SK-N-SH (cell line): ENCODE data around the gene SC5D. TPM values are rescaled to one million over a fixed set of nuclear protein-coding genes. Genes with fewer than 3 reads are reported as not detected.

Source experiments
- CTCF ChIA-PET: fragments of 300-600, 350-600 bp; formaldehyde crosslinking; extraction: SDS; loops from one replicate; lab custom pipeline; 2021; lab: Yijun Ruan, JAX
- POLR2A ChIA-PET: fragments of 350-600 bp; sonication (Branson Sonifier 250); formaldehyde crosslinking; extraction: SDS; loops from one replicate; lab custom pipeline; 2020; ENCODE audit warnings: antibody characterized with exemption, inconsistent platforms; lab: Yijun Ruan, JAX
- DNase-seq: peaks from one replicate; pipeline ENCODE4 v3.0.0; 2012
- H2AFZ ChIP-seq: fragments of 200-600 bp; sonication (generic); 2 replicates; pipeline ENCODE4 v1.8.1; 2016; ENCODE audit warnings: antibody characterized with exemption, mild to moderate bottlenecking, low read depth
- H3F3A ChIP-seq: fragments of 200-600 bp; sonication (generic); replicated peaks from 2 replicates; pipeline ENCODE3; 2016; ENCODE audit warnings: antibody characterized with exemption, mild to moderate bottlenecking; ENCODE audit not compliant: insufficient read depth
- H3K27ac ChIP-seq, 2 experiments: fragments of 200-500 bp in 1 of 2; fragments of 200-600 bp in 1 of 2; sonication (Bioruptor generic) in 1 of 2; sonication (generic), shearing (Covaris generic) in 1 of 2; 2 replicates each; pipeline versions ENCODE4 v1.5.1 to v1.6.1; 2014 to 2016; ENCODE audit warnings: low read depth in 2 of 2, inconsistent platforms in 1 of 2, low read length in 1 of 2, mild to moderate bottlenecking in 1 of 2, mixed read lengths in 1 of 2
- H3K27me3 ChIP-seq: fragments of 200-600 bp; sonication (generic), shearing (Covaris generic); 2 replicates; pipeline ENCODE4 v1.6.1; 2016; ENCODE audit warnings: mixed run types; ENCODE audit not compliant: insufficient read depth
- H3K36me3 ChIP-seq, 2 experiments: fragments of 200-500 bp in 1 of 2; fragments of 200-600 bp in 1 of 2; sonication (Bioruptor generic) in 1 of 2; sonication (generic) in 1 of 2; replicated peaks in 1 of 2; 2 replicates each; pipeline versions ENCODE3 to v1.5.1; 2014 to 2016; ENCODE audit warnings: low read length in 1 of 2, mild to moderate bottlenecking in 1 of 2; ENCODE audit not compliant: insufficient read depth in 2 of 2, control insufficient read depth in 1 of 2
- H3K4me1 ChIP-seq, 2 experiments: fragments of 200-500 bp in 1 of 2; fragments of 200-600 bp in 1 of 2; sonication (Bioruptor generic) in 1 of 2; sonication (generic), shearing (Covaris generic) in 1 of 2; 2 replicates each; pipeline versions ENCODE4 v1.5.1 to v1.6.1; 2014 to 2016; ENCODE audit warnings: low read depth in 1 of 2, low read length in 1 of 2, mixed run types in 1 of 2; ENCODE audit not compliant: insufficient read depth in 2 of 2, control insufficient read depth in 1 of 2
- H3K4me2 ChIP-seq: fragments of 200-600 bp; sonication (generic), shearing (Covaris generic); 2 replicates; pipeline ENCODE4 v1.6.1; 2017; ENCODE audit warnings: mixed run types
- H3K4me3 ChIP-seq, 2 experiments: fragments of 200-500 bp in 1 of 2; fragments of 200-600 bp in 1 of 2; sonication (Bioruptor generic) in 1 of 2; sonication (generic), shearing (Covaris generic) in 1 of 2; 2 replicates each; pipeline versions ENCODE4 v1.5.1 to v1.8.1; 2014 to 2016; ENCODE audit warnings: low read depth in 2 of 2, inconsistent platforms in 1 of 2, low read length in 1 of 2, mild to moderate bottlenecking in 1 of 2, mixed read lengths in 1 of 2, moderate library complexity in 1 of 2
- H3K79me2 ChIP-seq: fragments of 200-600 bp; sonication (generic); 2 replicates; pipeline ENCODE4 v1.8.1; 2017; ENCODE audit warnings: mild to moderate bottlenecking; ENCODE audit not compliant: insufficient read depth
- H3K9ac ChIP-seq: fragments of 200-600 bp; sonication (generic); 2 replicates; pipeline ENCODE4 v1.6.1; 2017; ENCODE audit warnings: mixed run types
- H3K9me2 ChIP-seq: fragments of 200-600 bp; sonication (generic); 2 replicates; pipeline ENCODE4 v1.6.1; 2017; ENCODE audit warnings: mixed run types
- H3K9me3 ChIP-seq: fragments of 200-600 bp; sonication (generic); 2 replicates; pipeline ENCODE4 v1.6.1; 2017; ENCODE audit warnings: mixed run types, mild to moderate bottlenecking, moderate library complexity
- H4K20me1 ChIP-seq: fragments of 200-600 bp; sonication (generic); 2 replicates; pipeline ENCODE4 v1.6.1; 2017; ENCODE audit warnings: mild to moderate bottlenecking, mixed run types; ENCODE audit not compliant: insufficient read depth
- CHD2 ChIP-seq: fragments of 150-350 bp; IDR thresholded peaks from 2 replicates; pipeline ENCODE4 v1.6.1; 2018; ENCODE audit warnings: low read length; ENCODE audit not compliant: partially characterized antibody
- EZH2phosphoT487 ChIP-seq: fragments of 200-600 bp; sonication (generic); IDR thresholded peaks from 2 replicates; pipeline ENCODE4 v1.6.1; 2017; ENCODE audit warnings: low read depth, mixed run types, mild to moderate bottlenecking, antibody characterized with exemption, moderate library complexity, borderline replicate concordance
- JUND ChIP-seq: IDR thresholded peaks from 2 replicates; pipeline ENCODE4 v1.4.0; 2012
- MEF2A ChIP-seq: IDR thresholded peaks from 2 replicates; pipeline ENCODE4 v1.4.0; 2012; ENCODE audit warnings: low read depth, borderline replicate concordance
- RAD21 ChIP-seq: IDR thresholded peaks from 2 replicates; pipeline ENCODE4 v1.6.1; 2012; ENCODE audit warnings: mild to moderate bottlenecking, low read length
- RCOR1 ChIP-seq: fragments of 150-350 bp; IDR thresholded peaks from 2 replicates; pipeline ENCODE4 v1.6.1; 2017; ENCODE audit warnings: antibody characterized with exemption, low read length
- RFX5 ChIP-seq: IDR thresholded peaks from 2 replicates; pipeline ENCODE4 v1.6.1; 2012; ENCODE audit warnings: mild to moderate bottlenecking, improper control_type of control experiment, low read length
- TCF12 ChIP-seq: IDR thresholded peaks from 2 replicates; pipeline ENCODE4 v1.4.0; 2012
- TEAD4 ChIP-seq: IDR thresholded peaks from 2 replicates; pipeline ENCODE4 v1.4.0; 2012; ENCODE audit warnings: mild to moderate bottlenecking, borderline replicate concordance; ENCODE audit not compliant: insufficient read depth
- USF1 ChIP-seq: IDR thresholded peaks from 2 replicates; pipeline ENCODE4 v1.4.0; 2012; ENCODE audit warnings: low read depth, borderline replicate concordance
- USF2 ChIP-seq: fragments of 150-350 bp; IDR thresholded peaks from 2 replicates; pipeline ENCODE4 v1.6.1; 2017; ENCODE audit warnings: antibody characterized with exemption, low read length, low read depth, borderline replicate concordance
- YY1 ChIP-seq: IDR thresholded peaks from 2 replicates; pipeline ENCODE4 v1.4.0; 2012; ENCODE audit warnings: low read depth, mild to moderate bottlenecking
- WGBS: methylation state at CpG from one replicate; pipeline ENCODE4 v1.1.6; 2017; ENCODE audit warnings: low lambda C conversion rate; 5-methylcytosine and 5-hydroxymethylcytosine counted together
- polyA plus RNA-seq, 3 experiments: library from polyadenylated mRNA; depleted of rRNA; stranded (reverse); fragments of >200 nt; gene quantifications; 2 replicates each; pipeline ENCODE4 v1.2.3, GENCODE V29; 2012
- TF ChIP-seq, protein P1 (sequence below): IDR thresholded peaks from 2 replicates; pipeline ENCODE4; 2012

The SC5D gene
- polyA plus RNA-seq, 1 of the 3 experiments (the other 2 are of a cell fraction), result 8.9 TPM

DNA sequence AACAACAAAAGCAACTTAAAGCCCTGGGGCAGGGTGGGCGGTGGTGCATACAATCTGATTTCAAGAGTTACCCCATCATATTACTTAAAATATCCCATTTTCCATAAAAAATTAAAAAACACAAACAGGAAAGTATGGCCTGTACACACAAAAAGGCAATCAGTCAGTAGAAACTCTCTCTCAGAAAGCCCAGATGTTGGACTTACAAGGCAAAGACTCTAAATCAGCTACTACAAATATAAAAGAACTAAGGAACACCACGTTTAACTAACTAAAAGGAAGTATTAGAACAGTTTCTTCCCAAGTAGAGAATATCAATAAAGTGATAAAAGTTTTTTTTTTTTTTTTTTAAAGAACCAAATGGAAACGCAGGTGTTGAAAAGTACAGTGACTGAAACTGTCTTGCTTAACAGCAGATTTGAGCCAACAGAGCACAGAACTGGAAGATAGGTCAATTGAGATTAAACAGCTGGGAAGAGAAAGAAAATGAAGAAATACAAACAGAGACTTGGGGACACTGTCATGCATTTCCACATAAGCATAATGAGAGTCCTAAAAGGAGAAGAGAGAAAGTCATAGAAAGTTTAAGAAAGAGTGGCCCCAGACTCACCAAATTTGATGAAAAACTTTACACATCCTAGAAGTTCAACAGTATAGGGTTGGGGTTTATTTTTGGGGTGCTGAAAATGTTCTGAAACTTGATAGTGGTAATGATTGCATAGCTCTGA lies 8.6 kb downstream of the SC5D start:
- CTCF ChIA-PET, result interaction anchor here (1.6 kb wide), 1 partner anchor 290 kb away, joined by 4 read pairs; no protein-coding TSS in a partner anchor

GRCh38 chr11:121304759-121305158 lies 12.2 kb downstream of the SC5D start:
- Histone ChIP-seq H2AFZ (no peak overlapping the region), H4K20me1 (no peaks in the 10 kb centered on the region), H3K36me3 (peaks cover 17 to 60% of the 10 kb centered on the region in 2 experiments), H3F3A (no peaks in the 10 kb centered on the region), H3K27me3 (no peaks in the 10 kb centered on the region), H3K4me2 (no peak overlapping the region), H3K9me3 (no peaks in the 10 kb centered on the region), H3K79me2 (peaks cover 3% of the 10 kb centered on the region; the same call in 1 of the 2 replicates), H3K27ac (no peak overlapping the region), H3K4me1 (no peaks in the 10 kb centered on the region), H3K9ac (no peak overlapping the region), H3K4me3 (no peak overlapping the region), H3K9me2 (no peaks in the 10 kb centered on the region)
- DNase-seq, result no peak
- WGBS, result 97% methylated on average over 1 of the region's 1 CpG
- POLR2A ChIA-PET, result no interaction called here
- CTCF ChIA-PET, result no interaction called here
- TF ChIP-seq USF1, result no peak
- no peak for TF ChIP-seq YY1
- TF ChIP-seq CHD2, result no peak
- TF ChIP-seq RAD21, result no peak
- no peak for TF ChIP-seq EZH2phosphoT487
- TF ChIP-seq, protein P1, sequence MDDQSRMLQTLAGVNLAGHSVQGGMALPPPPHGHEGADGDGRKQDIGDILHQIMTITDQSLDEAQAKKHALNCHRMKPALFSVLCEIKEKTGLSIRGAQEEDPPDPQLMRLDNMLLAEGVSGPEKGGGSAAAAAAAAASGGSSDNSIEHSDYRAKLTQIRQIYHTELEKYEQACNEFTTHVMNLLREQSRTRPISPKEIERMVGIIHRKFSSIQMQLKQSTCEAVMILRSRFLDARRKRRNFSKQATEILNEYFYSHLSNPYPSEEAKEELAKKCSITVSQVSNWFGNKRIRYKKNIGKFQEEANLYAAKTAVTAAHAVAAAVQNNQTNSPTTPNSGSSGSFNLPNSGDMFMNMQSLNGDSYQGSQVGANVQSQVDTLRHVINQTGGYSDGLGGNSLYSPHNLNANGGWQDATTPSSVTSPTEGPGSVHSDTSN, result no peak
- TF ChIP-seq JUND, result no peak
- TF ChIP-seq RCOR1, result no peak
- TF ChIP-seq USF2, result no peak
- TF ChIP-seq MEF2A, result no peak
- TF ChIP-seq RFX5, result no peak
- TF ChIP-seq TEAD4, result no peak

More for the DNA sequence above, 8.6 kb downstream of the SC5D start:
- H3K9ac ChIP-seq, result no peak overlapping the region
- no peaks in the 10 kb centered on the region for H3K9me2 ChIP-seq
- TF ChIP-seq USF2 (no peak), TCF12 (no peak)
- WGBS, result 89% methylated on average over 3 of the region's 3 CpGs
- peaks cover 9 to 26% of the 10 kb centered on the region in 2 experiments for H3K36me3 ChIP-seq
- H4K20me1 ChIP-seq, result no peaks in the 10 kb centered on the region; the same call in 1 of the 2 replicates
- H3K4me2 ChIP-seq, result no peak overlapping the region
- H3K27ac ChIP-seq, result no peak overlapping the region
- H2AFZ ChIP-seq, result no peak overlapping the region
- peaks cover 19% of the 10 kb centered on the region for H3K79me2 ChIP-seq
- no peaks in the 10 kb centered on the region for H3F3A ChIP-seq
- POLR2A ChIA-PET, result interaction anchor here (0.7 to 1.0 kb wide), 2 partner anchors 9 to 58 kb away, joined by 3 read pairs; partner anchors contain the start of gene SC5D
- H3K27me3 ChIP-seq, result no peaks in the 10 kb centered on the region
- H3K4me1 ChIP-seq, result no peaks in the 10 kb centered on the region
- no peak for DNase-seq
- H3K9me3 ChIP-seq, result no peaks in the 10 kb centered on the region
- no peak overlapping the region for H3K4me3 ChIP-seq
